HEK293 (cell line): Measurements from ENCODE around the gene PADI3.

Source experiments
- CTCF ChIA-PET: fragments of 350-600 bp; formaldehyde crosslinking; extraction: SDS; loops from one replicate; lab custom pipeline; 2021; ENCODE audit warnings: antibody characterized with exemption; lab: Yijun Ruan, JAX
- POLR2A ChIA-PET: fragments of 300-600 bp; formaldehyde crosslinking; extraction: SDS; loops from one replicate; lab custom pipeline; 2020; ENCODE audit warnings: antibody characterized with exemption, inconsistent platforms; lab: Yijun Ruan, JAX
- H3K27ac ChIP-seq: fragments of 200-500 bp; sonication (Bioruptor generic); 2 replicates; pipeline ENCODE4 v1.5.1; 2014; ENCODE audit warnings: low read depth, low read length, control low read depth, inconsistent platforms; ENCODE audit errors: extremely low read depth
- H3K36me3 ChIP-seq, 2 experiments: fragments of 200-500 bp in 1 of 2; sonication (Bioruptor generic) in 1 of 2; 1 replicate in 1 of 2; 2 replicates in 1 of 2; pipeline ENCODE4 v1.5.1; 2014 to 2017; ENCODE audit warnings: inconsistent platforms in 2 of 2, low read length in 2 of 2; ENCODE audit not compliant: control insufficient read depth in 2 of 2, insufficient read depth in 1 of 2
- H3K4me1 ChIP-seq: fragments of 200-500 bp; sonication (Bioruptor generic); 2 replicates; pipeline ENCODE4 v1.5.1; 2014; ENCODE audit warnings: mild to moderate bottlenecking, low read length, inconsistent platforms; ENCODE audit not compliant: control insufficient read depth, insufficient read depth
- H3K4me3 ChIP-seq: 2 replicates; pipeline ENCODE4 v1.5.1; 2011; ENCODE audit warnings: low read depth, mild to moderate bottlenecking, control low read depth, low read length, moderate library complexity
- H3K9me3 ChIP-seq: fragments of 200-500 bp; sonication (Bioruptor generic); 2 replicates; pipeline ENCODE4 v1.5.1; 2014; ENCODE audit warnings: low read depth, low read length, inconsistent platforms; ENCODE audit not compliant: control insufficient read depth, insufficient read depth
- BCL11B ChIP-seq: fragments of 450-650 bp; formaldehyde crosslinking; IDR thresholded peaks from 2 replicates; pipeline ENCODE4 v1.5.1; 2016; ENCODE audit warnings: low read depth, missing biosample characterization, missing genetic modification characterization
- GFI1B ChIP-seq: fragments of 450-650 bp; formaldehyde crosslinking; IDR thresholded peaks from 2 replicates; pipeline ENCODE4 v1.5.1; 2016; ENCODE audit warnings: missing biosample characterization, missing genetic modification characterization
- KLF8 ChIP-seq: fragments of 450-650 bp; formaldehyde crosslinking; IDR thresholded peaks from 2 replicates; pipeline ENCODE4 v1.5.1; 2016; ENCODE audit warnings: missing biosample characterization, missing genetic modification characterization
- KLF9 ChIP-seq: fragments of 450-650 bp; formaldehyde crosslinking; IDR thresholded peaks from 2 replicates; pipeline ENCODE4 v1.5.1; 2016; ENCODE audit warnings: missing biosample characterization, missing genetic modification characterization, low read depth
- MZF1 ChIP-seq: fragments of 450-650 bp; formaldehyde crosslinking; IDR thresholded peaks from 2 replicates; pipeline ENCODE4 v1.5.1; 2017; ENCODE audit warnings: missing biosample characterization, missing genetic modification characterization, borderline replicate concordance
- RBAK ChIP-seq: fragments of 450-650 bp; formaldehyde crosslinking; IDR thresholded peaks from 2 replicates; pipeline ENCODE4 v1.5.1; 2016; ENCODE audit warnings: missing biosample characterization, missing genetic modification characterization
- SALL2 ChIP-seq: fragments of 450-650 bp; formaldehyde crosslinking; IDR thresholded peaks from 2 replicates; pipeline ENCODE4 v1.5.0; 2017; ENCODE audit warnings: missing biosample characterization, mild to moderate bottlenecking, missing genetic modification characterization, borderline replicate concordance
- ZBTB7A ChIP-seq: fragments of 450-650 bp; formaldehyde crosslinking; IDR thresholded peaks from 2 replicates; pipeline ENCODE4 v1.5.1; 2016; ENCODE audit warnings: low read depth, missing biosample characterization, missing genetic modification characterization
- ZNF10 ChIP-seq: fragments of 450-650 bp; formaldehyde crosslinking; IDR thresholded peaks from 2 replicates; pipeline ENCODE4 v1.5.1; 2017; ENCODE audit warnings: missing biosample characterization, missing genetic modification characterization
- ZNF146 ChIP-seq: fragments of 450-650 bp; formaldehyde crosslinking; IDR thresholded peaks from 2 replicates; pipeline ENCODE4 v1.5.1; 2016; ENCODE audit warnings: missing biosample characterization, missing genetic modification characterization
- ZNF221 ChIP-seq: fragments of 450-650 bp; formaldehyde crosslinking; IDR thresholded peaks from 2 replicates; pipeline ENCODE4 v1.5.1; 2017; ENCODE audit warnings: missing biosample characterization, missing genetic modification characterization, borderline replicate concordance
- ZNF24 ChIP-seq: fragments of 450-650 bp; formaldehyde crosslinking; IDR thresholded peaks from 2 replicates; pipeline ENCODE4 v1.5.1; 2016; ENCODE audit warnings: missing biosample characterization, missing genetic modification characterization
- ZNF274 ChIP-seq, 2 experiments: fragments of 200-500 bp in 1 of 2; fragments of 450-650 bp in 1 of 2; sonication (Bioruptor generic) in 1 of 2; formaldehyde crosslinking in 1 of 2; IDR thresholded peaks; 2 replicates each; pipeline versions ENCODE4 v1.5.1 to v1.6.1; 2014 to 2016; ENCODE audit warnings: borderline replicate concordance in 1 of 2, inconsistent platforms in 1 of 2, low read length in 1 of 2, missing biosample characterization in 1 of 2, missing genetic modification characterization in 1 of 2
- ZNF302 ChIP-seq: fragments of 450-650 bp; formaldehyde crosslinking; IDR thresholded peaks from 2 replicates; pipeline ENCODE4 v1.5.1; 2016; ENCODE audit warnings: missing biosample characterization, missing genetic modification characterization, low read depth
- ZNF366 ChIP-seq: fragments of 450-650 bp; formaldehyde crosslinking; conservative IDR thresholded peaks from 2 replicates; pipeline ENCODE4 v1.5.1; 2016; ENCODE audit warnings: missing biosample characterization, missing genetic modification characterization
- ZNF423 ChIP-seq: fragments of 450-650 bp; formaldehyde crosslinking; IDR thresholded peaks from 2 replicates; pipeline ENCODE4 v1.5.1; 2016; ENCODE audit warnings: missing biosample characterization, missing genetic modification characterization
- ZNF449 ChIP-seq: fragments of 450-650 bp; formaldehyde crosslinking; IDR thresholded peaks from 2 replicates; pipeline ENCODE4 v1.5.1; 2017; ENCODE audit warnings: missing biosample characterization, mild to moderate bottlenecking, missing genetic modification characterization, moderate library complexity
- ZNF529 ChIP-seq: fragments of 450-650 bp; formaldehyde crosslinking; IDR thresholded peaks from 2 replicates; pipeline ENCODE4 v1.5.1; 2017; ENCODE audit warnings: missing genetic modification characterization, missing biosample characterization; ENCODE audit not compliant: insufficient replicate concordance
- ZNF544 ChIP-seq: fragments of 450-650 bp; formaldehyde crosslinking; IDR thresholded peaks from 2 replicates; pipeline ENCODE4 v1.5.0; 2017; ENCODE audit warnings: missing biosample characterization, missing genetic modification characterization
- ZNF558 ChIP-seq: fragments of 450-650 bp; formaldehyde crosslinking; IDR thresholded peaks from 2 replicates; pipeline ENCODE4 v1.5.1; 2016; ENCODE audit warnings: missing biosample characterization, missing genetic modification characterization
- ZNF701 ChIP-seq: fragments of 450-650 bp; formaldehyde crosslinking; IDR thresholded peaks from 2 replicates; pipeline ENCODE4 v1.5.1; 2016; ENCODE audit warnings: missing biosample characterization, missing genetic modification characterization
- ZNF747 ChIP-seq: fragments of 450-650 bp; formaldehyde crosslinking; IDR thresholded peaks from 2 replicates; pipeline ENCODE4 v1.5.1; 2016; ENCODE audit warnings: missing biosample characterization, missing genetic modification characterization
- ZNF830 ChIP-seq: fragments of 450-650 bp; IDR thresholded peaks from 2 replicates; pipeline ENCODE4 v1.5.0; 2018; ENCODE audit warnings: missing biosample characterization, missing genetic modification characterization, low read depth, mild to moderate bottlenecking, moderate library complexity
- ZXDB ChIP-seq: fragments of 450-650 bp; formaldehyde crosslinking; IDR thresholded peaks from 2 replicates; pipeline ENCODE4 v1.5.1; 2016; ENCODE audit warnings: missing biosample characterization, missing genetic modification characterization
- TF ChIP-seq, protein P1 (sequence below): fragments of 450-650 bp; formaldehyde crosslinking; IDR thresholded peaks from 2 replicates; pipeline ENCODE4 v1.5.1; 2017; ENCODE audit warnings: missing biosample characterization, missing genetic modification characterization

PADI3 gene

DNA sequence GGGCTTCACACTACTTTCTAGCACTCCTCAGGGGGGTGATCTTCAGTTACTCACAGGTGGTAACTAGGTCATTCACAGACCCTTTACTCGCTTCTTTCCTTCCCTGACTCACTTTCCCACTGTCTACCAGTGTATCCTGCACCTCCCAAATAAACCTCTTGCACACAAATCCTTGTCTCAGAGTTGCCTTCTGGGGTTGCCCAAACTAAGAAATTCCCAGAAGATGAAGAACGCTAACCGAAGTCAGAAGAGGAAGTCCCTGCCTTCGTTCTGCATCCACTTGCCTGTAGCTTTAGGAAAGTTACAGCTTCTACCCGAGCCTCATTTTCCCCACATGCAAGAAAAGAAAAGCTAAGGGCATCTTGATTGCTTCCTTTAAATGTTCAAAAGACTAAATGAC, 47.2 kb downstream of the PADI3 start:
- no peaks in the 10 kb centered on the region for H3K4me1 ChIP-seq
- no peaks in the 10 kb centered on the region for H3K36me3 ChIP-seq
- TF ChIP-seq GFI1B (no peak), ZNF701 (no peak), ZNF146 (tag by site-specific recombination) (no peak), RBAK (tag by site-specific recombination) (no peak), ZXDB (tag by site-specific recombination) (no peak), ZNF449 (tag by site-specific recombination) (no peak), ZNF423 (no peak), ZNF558 (tag by site-specific recombination) (no peak), ZBTB7A (tag by site-specific recombination) (no peak), ZNF747 (no peak), KLF9 (tag by site-specific recombination) (no peak), BCL11B (tag by site-specific recombination) (no peak), MZF1 (tag by site-specific recombination) (no peak)
- TF ChIP-seq, protein P1, sequence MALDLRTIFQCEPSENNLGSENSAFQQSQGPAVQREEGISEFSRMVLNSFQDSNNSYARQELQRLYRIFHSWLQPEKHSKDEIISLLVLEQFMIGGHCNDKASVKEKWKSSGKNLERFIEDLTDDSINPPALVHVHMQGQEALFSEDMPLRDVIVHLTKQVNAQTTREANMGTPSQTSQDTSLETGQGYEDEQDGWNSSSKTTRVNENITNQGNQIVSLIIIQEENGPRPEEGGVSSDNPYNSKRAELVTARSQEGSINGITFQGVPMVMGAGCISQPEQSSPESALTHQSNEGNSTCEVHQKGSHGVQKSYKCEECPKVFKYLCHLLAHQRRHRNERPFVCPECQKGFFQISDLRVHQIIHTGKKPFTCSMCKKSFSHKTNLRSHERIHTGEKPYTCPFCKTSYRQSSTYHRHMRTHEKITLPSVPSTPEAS (tag by site-specific recombination) = no peak
- ChIA-PET CTCF (interaction anchor here (0.9 kb wide), 1 partner anchor 40 kb away, joined by 3 read pairs; no protein-coding TSS in a partner anchor), POLR2A (no interaction called here)
- H3K9me3 ChIP-seq = no peaks in the 10 kb centered on the region
- H3K4me3 ChIP-seq = no peak overlapping the region
- no peak overlapping the region for H3K27ac ChIP-seq

DNA sequence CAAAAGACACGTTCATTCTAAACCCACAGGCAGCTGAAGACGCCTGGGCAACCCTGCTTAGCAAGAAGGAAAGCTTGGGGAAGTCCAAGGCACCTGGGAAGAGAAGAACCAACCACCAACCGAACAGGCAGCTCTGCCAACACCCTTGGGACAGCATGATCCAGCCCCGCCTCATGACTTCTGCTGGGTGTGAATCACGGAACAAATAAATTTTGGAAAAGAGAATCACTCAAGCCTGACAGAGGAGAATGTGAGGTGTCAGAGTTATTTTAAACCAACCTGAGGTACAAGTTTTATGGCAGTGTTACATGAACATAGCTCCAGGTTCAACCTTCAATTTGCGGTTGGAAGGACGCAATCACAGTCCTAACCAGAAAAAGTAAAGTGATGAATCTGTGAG, 49.1 kb downstream of the PADI3 start:
- H3K27ac ChIP-seq = no peak overlapping the region
- H3K4me3 ChIP-seq = no peak overlapping the region
- H3K9me3 ChIP-seq = no peaks in the 10 kb centered on the region
- TF ChIP-seq ZNF302 (tag by site-specific recombination) = no peak
- TF ChIP-seq ZNF544 = no peak
- no peak for TF ChIP-seq SALL2 (tag by site-specific recombination)
- no peak for TF ChIP-seq ZNF529 (tag by site-specific recombination)
- TF ChIP-seq ZNF24 (tag by site-specific recombination) = no peak
- TF ChIP-seq ZNF274 (IDR thresholded peaks at IDR 0.05; ENCODE audit: low read length) = no peak
- no peak for TF ChIP-seq ZNF274 (tag by site-specific recombination; IDR thresholded peaks at IDR 0.05; ENCODE audit: borderline replicate concordance)
- TF ChIP-seq KLF8 (tag by site-specific recombination) = no peak
- no peak for TF ChIP-seq ZNF221 (tag by site-specific recombination)
- no peak for TF ChIP-seq ZNF830 (tag by site-specific recombination)
- no peak for TF ChIP-seq ZNF366 (tag by site-specific recombination)
- TF ChIP-seq ZNF10 = no peak
- TF ChIP-seq, all 188 proteins: peak for 0
- H3K4me1 ChIP-seq = no peaks in the 10 kb centered on the region
- ChIA-PET CTCF (interaction anchor here (0.6 kb wide), 1 partner anchor 336 kb away, joined by 3 read pairs; no protein-coding TSS in a partner anchor), POLR2A (no interaction called here)
- no peaks in the 10 kb centered on the region for H3K36me3 ChIP-seq
